ENCODE measurements around the gene TENM4.

GRCh38 chr11:78898266-78898775 is 542.5 kb downstream of the TENM4 start:
- TF ChIP-seq, protein P1, sequence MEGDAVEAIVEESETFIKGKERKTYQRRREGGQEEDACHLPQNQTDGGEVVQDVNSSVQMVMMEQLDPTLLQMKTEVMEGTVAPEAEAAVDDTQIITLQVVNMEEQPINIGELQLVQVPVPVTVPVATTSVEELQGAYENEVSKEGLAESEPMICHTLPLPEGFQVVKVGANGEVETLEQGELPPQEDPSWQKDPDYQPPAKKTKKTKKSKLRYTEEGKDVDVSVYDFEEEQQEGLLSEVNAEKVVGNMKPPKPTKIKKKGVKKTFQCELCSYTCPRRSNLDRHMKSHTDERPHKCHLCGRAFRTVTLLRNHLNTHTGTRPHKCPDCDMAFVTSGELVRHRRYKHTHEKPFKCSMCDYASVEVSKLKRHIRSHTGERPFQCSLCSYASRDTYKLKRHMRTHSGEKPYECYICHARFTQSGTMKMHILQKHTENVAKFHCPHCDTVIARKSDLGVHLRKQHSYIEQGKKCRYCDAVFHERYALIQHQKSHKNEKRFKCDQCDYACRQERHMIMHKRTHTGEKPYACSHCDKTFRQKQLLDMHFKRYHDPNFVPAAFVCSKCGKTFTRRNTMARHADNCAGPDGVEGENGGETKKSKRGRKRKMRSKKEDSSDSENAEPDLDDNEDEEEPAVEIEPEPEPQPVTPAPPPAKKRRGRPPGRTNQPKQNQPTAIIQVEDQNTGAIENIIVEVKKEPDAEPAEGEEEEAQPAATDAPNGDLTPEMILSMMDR (IDR thresholded peaks at IDR 0.05 in 4 of 5, conservative IDR thresholded peaks at IDR 0.05 in 1 of 5): no peak
- no peak for TF ChIP-seq POLR2A (IDR thresholded peaks at IDR 0.05)

All from gastrocnemius medialis (tissue), 4 donors.